HG03139 (cell line): Measurements from ENCODE around the gene VPS13D.
A peak's percentile ranks its signal among the peaks of the same experiment; 100 is the strongest.

Experiments used
- ATAC-seq: cut with Tn5 transposase; IDR thresholded peaks from one replicate; pipeline ENCODE4 v1.9.1; 2021; ENCODE audit not compliant: unreplicated experiment

VPS13D gene

DNA sequence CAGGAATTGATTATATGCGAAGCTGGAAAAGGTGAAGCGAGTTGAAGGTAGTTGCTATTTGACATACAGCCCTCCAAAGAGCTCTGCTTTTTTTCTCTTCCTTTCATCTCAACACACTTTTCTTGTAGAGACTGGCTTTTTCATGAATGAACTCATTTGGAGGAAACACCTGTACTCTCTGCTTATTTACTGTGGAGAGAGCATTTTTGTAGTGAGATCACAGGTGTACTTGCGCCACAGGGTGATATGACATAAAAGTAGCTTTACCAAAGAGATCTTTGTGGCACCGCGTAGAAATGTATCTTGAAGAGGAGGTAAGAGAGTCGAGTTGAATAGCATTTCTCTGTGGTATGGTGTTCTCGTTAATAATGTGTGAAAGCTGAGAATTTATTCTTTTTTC is 187.6 kb downstream of the VPS13D start:
- ATAC-seq = no peak

DNA sequence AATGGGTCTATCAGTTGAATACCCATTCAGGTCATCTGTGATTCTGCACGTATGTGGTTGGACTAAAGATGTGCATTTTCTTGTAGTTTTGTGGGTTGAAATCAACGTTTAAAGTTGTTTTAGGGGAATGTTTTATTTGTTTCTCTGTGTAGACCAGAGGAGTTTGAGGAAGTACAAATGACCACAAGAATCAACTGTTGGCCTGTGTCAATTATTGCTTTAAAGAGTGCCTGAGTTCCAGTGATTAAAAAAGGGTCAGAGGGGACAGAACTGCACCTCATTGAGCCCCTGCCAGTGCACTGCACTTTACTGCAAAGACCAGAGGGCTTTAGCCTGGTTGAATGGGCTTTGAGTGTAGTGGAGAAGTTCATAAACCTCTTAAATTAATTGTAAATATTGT is 190.3 kb downstream of the VPS13D start:
- ATAC-seq = no peak

DNA sequence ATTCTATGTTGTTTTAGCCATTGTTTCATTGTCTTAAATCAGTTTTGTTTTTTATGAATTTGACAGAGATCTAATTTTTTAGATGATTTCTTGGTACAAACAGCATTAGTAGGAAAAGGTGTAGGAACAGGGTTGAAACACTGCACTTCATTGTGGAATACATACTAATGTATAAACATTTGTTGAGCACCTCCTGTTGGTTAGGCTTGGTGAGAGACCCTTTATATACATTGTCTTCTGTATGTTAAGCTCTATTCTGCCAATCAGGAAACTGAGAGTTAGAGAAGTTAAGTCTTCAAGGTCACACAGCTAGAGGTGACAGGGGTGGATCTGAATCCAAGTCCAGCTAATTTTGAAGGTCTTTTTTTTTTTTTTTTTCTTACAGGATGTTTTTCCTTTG is 192.7 kb downstream of the VPS13D start:
- no peak for ATAC-seq

DNA sequence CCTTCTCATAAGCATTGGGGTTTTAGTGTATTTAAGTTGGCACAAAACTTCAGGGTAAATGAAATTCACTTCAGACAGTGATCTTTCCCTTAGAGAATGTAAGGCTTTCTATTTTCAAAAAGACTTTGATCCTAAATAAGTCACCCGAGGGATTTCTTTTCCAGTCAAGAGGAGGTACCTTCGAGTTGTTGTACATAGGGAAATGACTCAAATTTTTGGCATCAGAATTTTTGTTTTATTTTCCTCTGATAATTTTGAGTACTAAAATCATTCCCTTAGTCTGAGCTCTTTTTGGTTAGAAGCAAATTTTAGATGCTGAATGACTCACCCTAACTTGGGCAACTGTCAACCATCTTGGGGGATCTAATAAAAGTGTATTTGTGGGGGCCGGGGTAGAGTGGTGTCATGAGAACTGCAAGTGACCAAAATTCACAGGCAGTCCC is 194.3 kb downstream of the VPS13D start:
- ATAC-seq = no peak

DNA sequence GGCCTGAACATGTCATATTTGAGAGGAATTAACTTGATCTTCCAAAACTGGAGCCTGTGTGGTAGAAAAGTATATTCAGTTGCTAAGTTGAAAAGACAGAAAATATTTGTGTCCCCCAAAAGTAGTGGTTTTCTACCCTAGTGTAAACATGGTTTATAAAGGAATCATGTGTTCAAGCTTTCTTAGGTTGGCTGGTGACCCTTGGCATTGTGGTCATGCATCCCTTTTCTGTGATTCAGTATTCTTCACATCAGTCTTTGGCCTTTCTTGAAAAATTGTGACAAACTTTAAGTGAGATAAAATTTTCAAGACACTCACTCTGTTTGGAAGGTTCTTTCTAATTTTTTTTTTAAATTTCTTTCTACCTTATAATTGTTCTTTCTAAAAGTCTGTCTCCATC is 195.0 kb downstream of the VPS13D start:
- no peak for ATAC-seq

DNA sequence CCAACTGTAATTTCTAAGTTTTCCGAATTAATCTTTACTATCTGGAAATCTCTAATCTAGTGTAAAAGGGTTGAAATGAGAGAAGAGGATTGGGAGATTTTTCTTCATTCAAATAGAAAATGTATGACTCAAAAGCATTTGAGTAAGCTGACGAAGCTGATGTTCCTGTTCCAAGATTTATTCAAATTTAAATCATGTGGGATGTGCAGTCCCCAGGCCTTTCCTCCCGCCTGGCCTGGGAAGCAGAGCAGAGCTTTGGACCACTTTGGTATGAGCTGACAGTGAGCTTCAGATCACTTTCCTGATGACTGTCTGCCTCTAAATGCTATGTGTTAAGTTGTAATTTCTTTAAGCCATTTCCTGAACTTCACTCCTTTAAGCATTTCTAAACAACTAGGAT is 196.2 kb downstream of the VPS13D start:
- ATAC-seq = no peak

DNA sequence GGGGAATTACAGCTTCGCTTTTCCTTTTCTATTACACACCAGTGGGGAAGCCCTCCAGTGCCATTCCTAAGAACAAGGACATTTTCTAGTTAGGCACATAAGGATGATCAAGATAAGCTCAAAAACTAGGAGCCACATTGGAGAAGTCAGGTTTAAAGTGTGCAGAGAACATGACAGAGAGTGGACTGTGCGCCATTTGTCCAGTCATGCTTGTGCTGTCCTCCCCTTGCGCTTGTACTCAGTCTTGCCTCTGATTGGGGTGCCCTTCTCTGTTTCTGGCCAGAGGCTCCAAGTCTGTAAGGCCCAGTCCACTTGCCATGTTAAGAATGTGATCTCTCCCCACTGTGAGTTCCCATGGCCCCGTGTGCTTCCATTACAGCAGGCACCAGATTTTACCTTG is 198.5 kb downstream of the VPS13D start:
- no peak for ATAC-seq

DNA sequence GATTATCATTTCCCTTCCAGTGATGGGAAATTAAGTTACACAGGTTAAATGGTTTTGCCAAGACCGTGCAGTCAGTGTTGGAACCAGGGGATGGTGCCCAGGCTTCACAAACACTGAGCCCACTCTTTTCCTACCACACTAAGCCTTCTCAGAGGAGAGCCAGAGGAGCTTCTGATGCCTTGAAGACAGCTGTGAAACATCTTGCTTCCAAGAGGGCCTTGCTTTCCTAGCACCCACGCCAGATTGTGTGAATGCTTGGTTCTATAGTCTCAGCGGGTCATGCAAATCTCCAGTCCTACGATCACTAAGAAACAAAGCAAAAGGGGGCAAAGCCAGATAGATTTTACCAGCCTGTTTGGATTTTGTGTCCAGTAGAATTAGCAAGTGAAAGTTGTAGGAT is 200.7 kb downstream of the VPS13D start:
- no peak for ATAC-seq

DNA sequence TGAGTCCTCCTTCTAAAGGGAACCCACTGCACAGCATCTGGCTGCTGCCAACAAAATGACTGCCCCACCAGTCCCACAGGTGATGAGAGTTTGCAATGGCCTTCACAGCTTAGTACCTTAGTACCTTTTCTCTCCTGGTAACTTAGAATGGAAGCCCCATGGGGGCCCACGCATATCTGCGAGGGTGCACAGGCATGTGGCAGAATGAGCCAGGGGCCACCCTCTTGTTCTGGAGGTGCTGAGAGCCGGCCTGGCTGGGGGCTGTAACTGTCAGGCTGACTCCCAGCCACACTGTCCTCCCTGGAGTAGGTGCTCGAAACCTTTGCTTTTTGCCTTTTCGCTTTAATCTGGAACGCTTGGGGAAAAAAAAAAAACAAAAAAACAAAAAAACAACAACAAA is 203.1 kb downstream of the VPS13D start:
- ATAC-seq = no peak

DNA sequence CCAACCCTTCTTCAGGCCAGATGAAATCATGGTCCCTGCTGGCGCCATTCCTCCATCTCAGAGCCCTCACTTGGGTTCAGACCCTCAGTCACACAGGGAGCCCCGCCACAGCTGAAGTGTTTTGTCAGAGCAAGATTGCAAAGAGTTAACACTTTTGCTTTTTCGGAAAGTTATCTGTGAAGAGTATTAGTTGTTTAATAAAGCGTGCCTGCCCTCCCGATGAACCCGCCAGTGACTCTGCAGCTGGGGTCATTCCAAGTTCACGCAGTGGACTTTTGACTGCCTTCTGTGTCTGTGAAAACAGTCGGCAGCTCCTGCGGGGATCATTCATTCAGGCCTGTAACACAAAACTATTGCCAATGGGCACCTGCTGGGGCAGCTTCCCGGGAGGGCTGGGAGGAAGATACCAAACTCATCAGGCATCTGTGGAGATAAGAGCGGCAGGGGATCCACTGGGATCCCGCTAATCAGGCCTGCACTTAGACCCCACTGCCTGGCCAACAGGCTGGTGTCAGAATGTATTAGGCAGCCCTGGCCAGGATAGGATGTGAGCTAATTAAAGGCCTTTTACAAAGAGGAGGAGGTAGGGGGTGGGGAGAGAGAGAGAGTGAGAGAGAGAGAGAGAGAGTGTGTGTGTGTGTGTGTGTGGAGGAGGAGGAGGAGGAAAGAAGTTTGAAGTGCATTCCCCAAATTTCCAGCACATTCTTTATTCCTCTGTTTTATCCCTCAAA is 203.7 kb downstream of the VPS13D start:
- no peak for ATAC-seq

DNA sequence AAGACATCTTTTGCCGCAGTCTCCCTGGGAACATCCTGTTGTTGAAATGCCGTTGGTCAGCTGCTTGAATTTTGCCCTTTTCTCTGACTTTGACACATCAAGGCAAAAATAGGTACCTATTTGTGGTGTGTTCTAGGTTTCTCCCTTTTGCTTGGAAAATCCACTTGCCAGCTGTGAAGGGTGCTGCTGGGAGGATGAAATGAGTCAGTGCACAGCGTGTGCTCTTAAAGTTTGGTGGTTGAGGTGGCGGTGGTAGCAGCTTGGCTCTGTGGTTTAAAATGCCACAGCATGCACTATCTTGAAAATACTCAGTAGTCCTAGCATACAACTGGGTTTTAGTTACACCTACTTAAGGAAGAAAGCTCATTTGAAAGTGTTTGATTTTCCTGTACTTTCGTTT is 204.3 kb downstream of the VPS13D start:
- peak; percentile 36 for ATAC-seq

DNA sequence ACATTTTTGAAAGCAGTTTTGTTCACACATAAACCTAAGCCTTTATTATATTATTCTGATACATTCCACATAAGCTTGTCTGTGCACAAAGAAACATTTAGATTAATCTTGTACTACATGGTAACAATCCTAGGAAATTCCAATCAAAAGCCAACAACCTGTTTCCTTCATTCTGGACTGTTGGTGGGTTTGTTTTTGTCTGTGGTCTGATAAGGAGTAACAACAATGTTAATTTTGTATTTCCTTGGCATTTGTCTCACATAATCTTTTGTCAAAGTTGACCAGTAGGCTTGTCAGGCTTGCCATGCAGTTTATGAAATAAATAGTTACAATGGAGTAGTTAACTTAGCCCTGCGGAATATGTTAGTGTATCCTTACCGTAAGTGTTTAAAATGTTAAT is 204.9 kb downstream of the VPS13D start:
- no peak for ATAC-seq

DNA sequence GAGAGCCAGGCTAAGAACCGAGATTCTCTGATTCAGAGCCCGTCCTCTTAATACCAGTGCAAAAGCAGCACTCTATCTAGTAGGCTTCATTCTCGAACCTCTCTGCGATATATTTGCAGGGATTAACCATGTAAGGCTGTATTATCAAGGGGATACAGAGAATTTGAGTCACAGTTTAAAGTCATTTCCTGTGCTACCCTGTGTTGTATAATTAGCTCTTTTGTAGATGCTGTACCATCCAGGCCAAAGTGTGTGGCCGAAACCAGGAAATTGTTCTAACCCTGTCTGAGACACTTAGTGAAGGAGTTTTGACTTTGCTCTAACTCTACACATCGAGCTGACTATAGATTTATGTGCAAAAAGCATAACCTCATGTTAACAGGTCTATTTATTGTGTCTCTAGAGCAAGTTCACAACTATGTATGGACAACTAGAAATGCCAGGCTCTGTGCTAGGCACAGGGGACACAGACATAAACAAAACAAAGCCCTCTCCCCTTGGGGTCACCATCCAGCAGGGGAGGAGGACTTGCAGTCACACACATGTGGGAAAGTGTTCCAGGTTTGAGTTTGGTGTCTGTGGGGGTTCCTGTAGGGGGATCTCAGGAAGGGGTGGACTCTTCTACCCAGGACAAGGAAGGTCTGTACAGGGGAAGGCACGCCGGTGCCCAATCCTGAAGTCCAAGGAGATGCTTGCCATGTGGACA is 206.0 kb downstream of the VPS13D start:
- peak; percentile 78 for ATAC-seq

DNA sequence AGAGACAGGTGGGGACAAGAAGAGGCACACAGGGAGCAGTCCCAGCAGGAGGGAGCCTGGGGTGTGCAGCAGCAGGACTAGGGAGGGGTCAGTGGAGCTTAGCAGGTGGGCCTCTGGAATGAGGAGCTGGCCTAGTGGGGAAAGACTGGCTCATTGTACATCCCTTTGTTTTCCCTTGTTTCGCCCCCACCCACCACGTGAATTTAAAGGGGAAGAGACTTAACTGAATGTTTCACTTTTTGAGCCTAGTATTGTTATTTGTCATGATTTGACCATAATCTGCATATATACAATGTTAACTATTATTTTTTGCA is 206.5 kb downstream of the VPS13D start:
- no peak for ATAC-seq

DNA sequence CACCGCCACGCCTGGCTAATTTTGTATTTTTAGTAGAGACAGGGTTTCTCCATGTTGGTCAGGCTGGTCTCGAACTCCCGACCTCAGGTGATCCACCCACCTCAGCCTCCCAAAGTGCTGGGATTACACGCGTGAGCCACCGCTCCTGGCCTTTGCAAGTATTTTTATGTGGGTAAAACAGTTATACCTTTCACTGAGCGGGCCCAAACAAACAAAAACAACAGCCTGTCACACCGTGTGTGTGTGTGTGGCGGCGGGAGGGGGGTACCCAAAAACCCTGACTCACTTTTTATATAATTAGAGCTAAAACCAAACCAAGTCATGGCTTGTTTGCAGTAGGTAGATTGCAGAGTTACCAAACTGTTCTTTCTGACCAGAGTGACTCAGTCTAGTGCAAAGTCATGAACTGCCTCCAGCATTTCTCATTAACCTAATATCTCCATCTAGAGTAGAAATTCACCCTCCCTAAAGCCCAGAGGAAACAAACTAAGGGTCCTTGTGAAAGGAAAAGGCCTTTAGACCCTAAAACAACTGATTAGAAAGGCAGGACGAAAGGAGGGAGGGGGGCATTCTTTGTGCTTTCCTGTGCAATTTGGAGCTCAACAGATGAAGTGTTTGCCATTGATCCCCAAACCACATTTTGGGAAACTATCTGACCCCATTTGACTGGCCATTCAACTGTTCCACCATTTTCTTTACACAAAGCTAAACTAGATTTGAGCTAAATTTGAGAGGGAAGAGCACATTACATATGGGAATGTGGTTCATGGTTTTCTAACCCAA is 207.2 kb downstream of the VPS13D start:
- no peak for ATAC-seq

DNA sequence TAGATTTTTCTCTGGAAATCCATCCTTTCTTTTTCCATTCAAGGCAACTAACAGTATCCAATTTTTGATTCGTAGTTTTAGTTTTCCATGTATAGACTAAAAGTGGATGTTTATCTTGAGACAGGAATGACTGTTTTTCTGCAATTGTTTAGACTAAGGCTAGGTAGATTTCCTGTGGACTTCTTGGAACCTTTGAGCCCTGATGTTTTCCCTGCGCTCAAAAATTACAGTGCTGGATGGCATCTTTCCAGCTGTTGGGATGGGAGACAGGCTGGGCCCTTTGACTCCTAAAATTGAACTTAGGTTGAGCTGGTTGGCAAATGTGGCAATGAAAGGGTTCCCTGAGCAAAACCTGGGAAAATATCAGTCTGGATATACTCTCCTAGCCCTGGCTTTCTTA is 207.8 kb downstream of the VPS13D start:
- ATAC-seq = no peak

DNA sequence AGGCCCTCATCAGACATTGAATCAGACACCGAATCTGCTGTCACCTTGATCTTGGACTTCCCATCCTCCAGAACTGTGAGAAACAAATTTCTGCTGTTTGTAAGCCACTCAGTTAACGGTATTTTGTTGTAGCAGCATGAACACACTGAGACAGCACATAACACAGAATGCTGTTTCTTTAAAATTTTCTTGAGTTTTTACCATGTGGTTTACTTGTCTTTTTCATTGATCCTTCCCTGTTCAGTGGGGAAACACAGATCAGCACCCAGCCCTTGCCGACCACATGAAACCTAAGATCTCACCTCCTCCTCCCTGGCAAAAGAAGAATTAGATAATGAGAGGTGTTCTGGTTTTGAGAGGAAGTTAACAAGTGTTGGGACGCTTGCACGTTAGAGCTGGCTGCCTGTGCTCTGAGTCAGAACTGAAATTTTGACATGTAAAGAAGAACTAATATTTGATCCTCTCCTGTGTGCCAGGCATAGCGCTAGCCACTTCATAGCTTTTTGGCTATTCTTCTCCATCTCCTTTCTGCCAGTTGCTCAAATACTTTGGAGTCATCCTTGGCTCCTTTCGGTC is 208.6 kb downstream of the VPS13D start:
- no peak for ATAC-seq

DNA sequence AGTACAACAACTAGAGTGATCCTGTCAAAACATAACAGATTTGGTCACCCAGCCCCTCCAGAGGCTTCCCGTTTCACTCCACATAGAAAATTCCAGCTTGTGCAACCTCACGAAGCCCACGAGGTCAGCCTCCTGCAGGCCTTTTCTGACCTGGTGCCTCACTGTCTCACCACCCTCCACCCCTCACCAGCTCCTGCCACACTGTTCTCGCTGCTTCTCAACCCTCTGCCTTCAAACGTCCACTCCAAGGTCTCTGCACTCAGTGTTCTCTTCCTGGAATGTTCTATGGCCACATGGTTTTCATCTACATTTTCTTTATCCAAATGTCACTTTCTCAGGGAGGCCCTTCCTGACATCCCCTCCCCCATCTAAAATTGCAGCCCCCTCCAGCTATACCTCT is 209.2 kb downstream of the VPS13D start:
- no peak for ATAC-seq

DNA sequence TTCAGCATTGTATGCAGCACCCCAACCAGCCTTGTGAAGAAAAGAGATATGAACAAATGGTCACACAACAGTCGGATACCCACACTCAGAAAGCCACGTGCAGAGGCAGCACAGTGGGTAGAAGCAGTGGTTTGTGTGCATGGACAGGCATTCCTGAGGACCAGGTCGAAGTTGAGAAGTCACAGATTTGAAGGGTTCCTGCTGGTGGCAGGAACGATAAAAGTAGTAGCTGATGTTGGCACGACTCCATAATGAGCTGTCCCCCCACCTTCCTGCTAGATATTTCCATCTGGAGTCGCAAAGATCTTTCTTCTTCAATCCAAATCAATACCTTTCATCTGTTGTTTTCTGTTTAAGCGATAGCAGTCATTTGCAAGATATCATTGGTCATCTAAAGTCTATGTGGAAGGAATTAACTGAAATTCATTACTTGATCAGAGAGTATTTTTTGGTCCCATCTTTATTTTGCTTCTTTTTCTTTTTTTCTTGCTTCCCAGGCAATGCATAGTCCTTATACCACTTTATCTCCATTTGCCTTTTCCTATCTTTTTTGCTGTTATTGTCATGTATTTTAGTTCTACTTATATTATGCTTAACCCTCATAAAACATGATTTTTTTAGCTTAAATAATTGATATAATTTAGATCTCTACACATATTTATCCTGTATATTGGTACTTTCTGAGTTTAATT is 211.7 kb downstream of the VPS13D start:
- no peak for ATAC-seq

DNA sequence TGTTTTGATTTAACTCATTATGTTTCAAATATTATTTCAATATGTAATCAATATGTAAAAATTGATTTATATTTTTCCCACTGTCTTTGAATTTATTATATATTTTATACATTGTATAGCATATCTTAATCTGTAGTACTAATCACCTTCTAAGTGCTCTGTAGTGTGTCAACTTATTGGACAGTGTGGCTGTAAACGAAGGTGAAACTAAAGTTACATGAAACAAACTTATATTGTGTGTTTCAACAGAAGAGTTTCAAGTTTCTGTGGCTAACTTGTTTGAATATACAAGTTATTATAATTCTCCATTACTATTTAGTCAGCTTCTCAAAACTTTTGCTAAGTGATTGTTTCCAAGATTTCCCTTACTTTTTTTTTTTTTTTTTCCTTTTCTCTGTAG is 212.4 kb downstream of the VPS13D start:
- ATAC-seq = no peak

DNA sequence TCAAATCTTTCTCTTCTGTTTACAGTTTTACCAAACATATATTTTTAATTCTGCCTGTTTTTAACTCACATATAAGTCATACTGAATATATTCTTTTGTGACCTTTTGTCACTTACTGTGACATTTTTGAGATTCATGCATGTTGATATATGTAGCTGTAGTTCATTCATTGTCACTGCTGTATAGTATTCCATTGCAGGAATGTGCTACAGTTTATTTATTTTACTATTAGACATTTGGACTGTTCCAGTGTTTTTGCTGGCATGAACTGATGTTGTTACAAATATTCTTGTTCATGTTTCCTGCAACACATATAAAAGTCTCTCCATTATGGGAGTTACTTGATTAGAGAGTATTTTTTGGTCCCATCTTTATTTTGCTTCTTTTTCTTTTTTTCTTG is 213.3 kb downstream of the VPS13D start:
- no peak for ATAC-seq
